ENCODE measurements around the gene POLR2F. TPM values are rescaled to one million over a fixed set of nuclear protein-coding genes. Genes with fewer than 3 reads are reported as not detected.

Gene POLR2F
- total and polyA plus RNA-seq, 9 of the 15 experiments (the other 6 are each of a cell fraction or from before 2014, with no cell fraction given): 98.9 to 410 (median 168) TPM

DNA sequence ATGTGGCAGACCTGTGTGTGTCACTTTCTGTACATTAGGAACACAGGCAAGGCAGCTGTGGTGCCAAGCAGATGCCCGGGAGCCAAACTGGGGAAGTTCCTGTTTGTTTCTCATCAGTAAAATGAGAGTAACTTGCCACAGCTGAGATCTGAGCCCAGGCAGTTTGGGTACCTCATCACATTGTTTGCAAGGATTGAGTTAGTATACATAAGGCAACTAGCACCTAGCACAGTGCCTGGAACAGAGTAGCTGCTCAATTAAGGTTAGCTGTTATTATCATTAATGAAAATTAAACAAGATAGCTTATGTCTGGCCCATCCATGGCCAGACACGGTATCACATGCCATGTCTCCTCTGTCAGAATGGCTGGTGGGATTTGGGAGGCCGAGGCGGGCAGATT, 23.0 kb downstream of the POLR2F start:
- TF ChIP-seq ZNF263 (CRISPR knock-in tag; IDR thresholded peaks at IDR 0.05; ENCODE audit: borderline replicate concordance): no peak
- TF ChIP-seq MAZ (CRISPR knock-in tag; conservative IDR thresholded peaks at IDR 0.05 in 1 of 2, IDR thresholded peaks at IDR 0.05 in 1 of 2): no peak
- intact Hi-C loops (cut with micrococcal nuclease): no loop called here
- no peak overlapping the region for H3K9ac ChIP-seq (ENCODE audit: insufficient read depth in 1 of 2, low read depth in 2 of 2, low read length in 2 of 2)
- H3K4me2 ChIP-seq (ENCODE audit: insufficient read depth, low read length): no peak overlapping the region
- in situ Hi-C loops (cut with MboI): loop anchor here (10.0 kb wide), 1 partner anchor 432 kb away; no protein-coding TSS in a partner anchor
- H3K9me1 ChIP-seq (ENCODE audit: control insufficient read depth, insufficient read depth, low read length): no peaks in the 10 kb centered on the region
- DNase-seq (ENCODE audit: extremely low read depth in 1 of 4, low spot score in 3 of 4) (no peak), ATAC-seq (no peak), FAIRE-seq (no peak)
- H3K27me3 ChIP-seq (ENCODE audit: control insufficient read depth in 2 of 2, insufficient read depth in 2 of 2, low read length in 2 of 2): no peaks in the 10 kb centered on the region
- H3K27ac ChIP-seq (ENCODE audit: extremely low read depth, low read depth, low read length): no peak overlapping the region
- peaks cover 0 to 5% of the 10 kb centered on the region in 2 experiments; a peak in 2 of 5 replicates for H3K4me1 ChIP-seq (replicated peaks in 1 of 2; ENCODE audit: control insufficient read depth in 2 of 2, insufficient read depth in 2 of 2, low read length in 2 of 2)
- BruUV-seq (replicated peaks): no TSS peak
- no peaks in the 10 kb centered on the region for H4K20me1 ChIP-seq (replicated peaks; ENCODE audit: control insufficient read depth, insufficient read depth, low read length)
- ChIA-PET CTCF (ENCODE audit: low intra/inter-chr PET ratio) (interaction anchor here (0.6 kb wide), 1 partner anchor 46 kb away, joined by 3 read pairs; no protein-coding TSS in a partner anchor), POLR2A (no interaction called here)
- no peaks in the 10 kb centered on the region for H3K9me3 ChIP-seq (replicated peaks; ENCODE audit: control insufficient read depth, insufficient read depth, low read depth, low read length)
- H3K36me3 ChIP-seq (ENCODE audit: control insufficient read depth, insufficient read depth, low read length): no peaks in the 10 kb centered on the region
- WGBS (ENCODE audit: insufficient coverage, low coverage, missing lambda C conversion rate): 79% methylated on average over 4 of the region's 4 CpGs
- H3K4me3 ChIP-seq: no peak overlapping the region
- H2AFZ ChIP-seq (ENCODE audit: low read depth, low read length): no peak overlapping the region
- no peaks in the 10 kb centered on the region for H3K79me2 ChIP-seq (ENCODE audit: control insufficient read depth, insufficient read depth, low read length)

DNA sequence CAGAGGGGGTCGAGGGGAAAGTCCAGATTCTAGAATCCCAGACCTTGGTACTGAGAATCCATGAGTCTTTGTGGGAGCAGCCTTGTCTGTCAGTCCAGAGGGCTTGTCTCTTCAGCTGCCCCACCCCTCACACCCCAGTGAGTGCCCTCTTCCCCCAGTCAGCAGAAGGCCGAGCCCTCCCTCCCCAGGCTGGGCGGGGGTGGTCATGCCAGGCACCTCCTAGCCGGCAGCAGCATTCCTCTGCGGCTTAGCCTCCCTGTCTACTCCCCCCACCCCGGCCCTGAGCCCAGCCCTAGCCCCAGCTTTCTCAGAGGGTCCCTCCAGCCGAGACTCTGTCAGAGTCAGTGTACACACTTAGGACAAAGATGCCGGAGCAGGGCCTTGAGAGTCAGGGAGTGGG, 26.3 kb downstream of the POLR2F start:
- Histone ChIP-seq H3K27me3 (ENCODE audit: control insufficient read depth in 2 of 2, insufficient read depth in 2 of 2, low read length in 2 of 2) (no peaks in the 10 kb centered on the region), H4K20me1 (replicated peaks; ENCODE audit: control insufficient read depth, insufficient read depth, low read length) (no peaks in the 10 kb centered on the region), H3K4me3 (no peak overlapping the region), H3K9me1 (ENCODE audit: control insufficient read depth, insufficient read depth, low read length) (no peaks in the 10 kb centered on the region), H3K79me2 (ENCODE audit: control insufficient read depth, insufficient read depth, low read length) (no peaks in the 10 kb centered on the region), H3K9ac (ENCODE audit: insufficient read depth in 1 of 2, low read depth in 2 of 2, low read length in 2 of 2) (no peak overlapping the region), H3K27ac (ENCODE audit: extremely low read depth, low read depth, low read length) (no peak overlapping the region), H3K9me3 (replicated peaks; ENCODE audit: control insufficient read depth, insufficient read depth, low read depth, low read length) (no peaks in the 10 kb centered on the region), H2AFZ (ENCODE audit: low read depth, low read length) (no peak overlapping the region), H3K4me2 (ENCODE audit: insufficient read depth, low read length) (no peak overlapping the region), H3K4me1 (replicated peaks in 1 of 2; ENCODE audit: control insufficient read depth in 2 of 2, insufficient read depth in 2 of 2, low read length in 2 of 2) (peaks cover 0 to 7% of the 10 kb centered on the region in 2 experiments; a peak in 2 of 5 replicates), H3K36me3 (ENCODE audit: control insufficient read depth, insufficient read depth, low read length) (no peaks in the 10 kb centered on the region)
- WGBS (ENCODE audit: insufficient coverage, low coverage, missing lambda C conversion rate): 40% methylated on average over 4 of the region's 8 CpGs
- POLR2A ChIA-PET: interaction anchor here (0.5 to 0.7 kb wide), 2 partner anchors 13 to 107 kb away, joined by 3 read pairs; no protein-coding TSS in a partner anchor
- in situ Hi-C loops (cut with MboI): loop anchor here (10.0 kb wide), 1 partner anchor 435 kb away; no protein-coding TSS in a partner anchor
- intact Hi-C loops (cut with micrococcal nuclease): no loop called here
- FAIRE-seq: no peak
- CTCF ChIA-PET (ENCODE audit: low intra/inter-chr PET ratio): no interaction called here
- BruUV-seq (replicated peaks): no TSS peak
- DNase-seq (ENCODE audit: extremely low read depth in 1 of 4, low spot score in 3 of 4): no peak
- no peak for ATAC-seq
- TF ChIP-seq HCFC1 (IDR thresholded peaks at IDR 0.05; ENCODE audit: low read depth, low read length) (no peak), ZNF76 (CRISPR knock-in tag; IDR thresholded peaks at IDR 0.05; ENCODE audit: borderline replicate concordance) (no peak), KDM5B (IDR thresholded peaks at IDR 0.05; ENCODE audit: insufficient replicate concordance, low read depth, low read length) (no peak), BCOR (IDR thresholded peaks at IDR 0.05) (no peak), ZBTB43 (CRISPR knock-in tag; IDR thresholded peaks at IDR 0.05) (no peak)
- TF ChIP-seq, protein P1, sequence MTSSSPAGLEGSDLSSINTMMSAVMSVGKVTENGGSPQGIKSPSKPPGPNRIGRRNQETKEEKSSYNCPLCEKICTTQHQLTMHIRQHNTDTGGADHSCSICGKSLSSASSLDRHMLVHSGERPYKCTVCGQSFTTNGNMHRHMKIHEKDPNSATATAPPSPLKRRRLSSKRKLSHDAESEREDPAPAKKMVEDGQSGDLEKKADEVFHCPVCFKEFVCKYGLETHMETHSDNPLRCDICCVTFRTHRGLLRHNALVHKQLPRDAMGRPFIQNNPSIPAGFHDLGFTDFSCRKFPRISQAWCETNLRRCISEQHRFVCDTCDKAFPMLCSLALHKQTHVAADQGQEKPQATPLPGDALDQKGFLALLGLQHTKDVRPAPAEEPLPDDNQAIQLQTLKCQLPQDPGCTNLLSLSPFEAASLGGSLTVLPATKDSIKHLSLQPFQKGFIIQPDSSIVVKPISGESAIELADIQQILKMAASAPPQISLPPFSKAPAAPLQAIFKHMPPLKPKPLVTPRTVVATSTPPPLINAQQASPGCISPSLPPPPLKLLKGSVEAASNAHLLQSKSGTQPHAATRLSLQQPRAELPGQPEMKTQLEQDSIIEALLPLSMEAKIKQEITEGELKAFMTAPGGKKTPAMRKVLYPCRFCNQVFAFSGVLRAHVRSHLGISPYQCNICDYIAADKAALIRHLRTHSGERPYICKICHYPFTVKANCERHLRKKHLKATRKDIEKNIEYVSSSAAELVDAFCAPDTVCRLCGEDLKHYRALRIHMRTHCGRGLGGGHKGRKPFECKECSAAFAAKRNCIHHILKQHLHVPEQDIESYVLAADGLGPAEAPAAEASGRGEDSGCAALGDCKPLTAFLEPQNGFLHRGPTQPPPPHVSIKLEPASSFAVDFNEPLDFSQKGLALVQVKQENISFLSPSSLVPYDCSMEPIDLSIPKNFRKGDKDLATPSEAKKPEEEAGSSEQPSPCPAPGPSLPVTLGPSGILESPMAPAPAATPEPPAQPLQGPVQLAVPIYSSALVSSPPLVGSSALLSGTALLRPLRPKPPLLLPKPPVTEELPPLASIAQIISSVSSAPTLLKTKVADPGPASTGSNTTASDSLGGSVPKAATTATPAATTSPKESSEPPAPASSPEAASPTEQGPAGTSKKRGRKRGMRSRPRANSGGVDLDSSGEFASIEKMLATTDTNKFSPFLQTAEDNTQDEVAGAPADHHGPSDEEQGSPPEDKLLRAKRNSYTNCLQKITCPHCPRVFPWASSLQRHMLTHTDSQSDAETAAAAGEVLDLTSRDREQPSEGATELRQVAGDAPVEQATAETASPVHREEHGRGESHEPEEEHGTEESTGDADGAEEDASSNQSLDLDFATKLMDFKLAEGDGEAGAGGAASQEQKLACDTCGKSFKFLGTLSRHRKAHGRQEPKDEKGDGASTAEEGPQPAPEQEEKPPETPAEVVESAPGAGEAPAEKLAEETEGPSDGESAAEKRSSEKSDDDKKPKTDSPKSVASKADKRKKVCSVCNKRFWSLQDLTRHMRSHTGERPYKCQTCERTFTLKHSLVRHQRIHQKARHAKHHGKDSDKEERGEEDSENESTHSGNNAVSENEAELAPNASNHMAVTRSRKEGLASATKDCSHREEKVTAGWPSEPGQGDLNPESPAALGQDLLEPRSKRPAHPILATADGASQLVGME (CRISPR knock-in tag; IDR thresholded peaks at IDR 0.05): no peak
